Fibroblast of lung (primary cell): ENCODE results near the gene DGLUCY.

Source experiments
- EZH2 ChIP-seq: IDR thresholded peaks from 2 replicates; pipeline ENCODE4 v1.5.1; 2012; ENCODE audit warnings: low read length, control low read depth, mild to moderate bottlenecking; ENCODE audit errors: missing control alignments
- TF ChIP-seq, protein P1 (sequence below), 2 donors: IDR thresholded peaks in 1 of 2; conservative IDR thresholded peaks in 1 of 2; 1 replicate in 1 of 2; 2 replicates in 1 of 2; pipeline ENCODE4 v1.5.1; 2011 to 2012; ENCODE audit warnings: low read length in 2 of 2, control low read depth in 1 of 2, inconsistent platforms in 1 of 2, low read depth in 1 of 2, mild to moderate bottlenecking in 1 of 2

DNA sequence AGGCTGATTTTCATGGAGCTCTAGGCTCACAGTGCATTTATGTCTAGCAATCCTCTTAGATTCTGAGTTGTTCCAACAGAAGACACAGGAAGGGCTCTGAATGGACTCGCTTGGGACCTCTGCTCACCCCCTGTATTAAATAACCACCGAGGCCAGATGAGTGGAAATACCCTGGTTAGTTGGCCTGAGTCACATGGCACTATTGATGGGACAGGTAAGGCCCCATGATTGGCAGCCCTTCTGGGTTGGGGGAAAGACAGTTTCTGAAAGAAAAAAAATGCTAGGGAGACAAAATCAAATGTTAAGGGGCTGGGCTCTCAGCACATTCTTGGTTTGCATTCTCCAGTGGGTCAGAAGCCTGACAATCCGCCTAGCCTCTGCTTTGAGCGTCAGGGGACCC, 14.8 kb downstream of the DGLUCY start:
- TF ChIP-seq, protein P1, sequence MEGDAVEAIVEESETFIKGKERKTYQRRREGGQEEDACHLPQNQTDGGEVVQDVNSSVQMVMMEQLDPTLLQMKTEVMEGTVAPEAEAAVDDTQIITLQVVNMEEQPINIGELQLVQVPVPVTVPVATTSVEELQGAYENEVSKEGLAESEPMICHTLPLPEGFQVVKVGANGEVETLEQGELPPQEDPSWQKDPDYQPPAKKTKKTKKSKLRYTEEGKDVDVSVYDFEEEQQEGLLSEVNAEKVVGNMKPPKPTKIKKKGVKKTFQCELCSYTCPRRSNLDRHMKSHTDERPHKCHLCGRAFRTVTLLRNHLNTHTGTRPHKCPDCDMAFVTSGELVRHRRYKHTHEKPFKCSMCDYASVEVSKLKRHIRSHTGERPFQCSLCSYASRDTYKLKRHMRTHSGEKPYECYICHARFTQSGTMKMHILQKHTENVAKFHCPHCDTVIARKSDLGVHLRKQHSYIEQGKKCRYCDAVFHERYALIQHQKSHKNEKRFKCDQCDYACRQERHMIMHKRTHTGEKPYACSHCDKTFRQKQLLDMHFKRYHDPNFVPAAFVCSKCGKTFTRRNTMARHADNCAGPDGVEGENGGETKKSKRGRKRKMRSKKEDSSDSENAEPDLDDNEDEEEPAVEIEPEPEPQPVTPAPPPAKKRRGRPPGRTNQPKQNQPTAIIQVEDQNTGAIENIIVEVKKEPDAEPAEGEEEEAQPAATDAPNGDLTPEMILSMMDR (conservative IDR thresholded peaks at IDR 0.05 in 1 of 2, IDR thresholded peaks at IDR 0.05 in 1 of 2; ENCODE audit: low read depth in 1 of 2, low read length in 2 of 2), result no peak
- no peak for TF ChIP-seq EZH2
